UCSD-AML1 (cell line): ENCODE measurements around the gene ZNF264.
"Not testable (repeated sequence)": the region's sequence is repeated elsewhere in the genome, so short reads cannot be mapped to it uniquely, and the experiment has no call there.

Experiments
- DNase-seq: peaks from one replicate; lab custom pipeline; 2025; ENCODE audit not compliant: unreplicated experiment; lab: John Stamatoyannopoulos, UW

ZNF264 gene

GRCh38 chr19:57245066-57245465 is 53.8 kb downstream of the ZNF264 start:
- no peak for DNase-seq

GRCh38 chr19:57245959-57246358 is 54.7 kb downstream of the ZNF264 start:
- DNase-seq = no peak

GRCh38 chr19:57248646-57249045 is 57.3 kb downstream of the ZNF264 start:
- DNase-seq = no peak

- DNase-seq = no peak
Measured at GRCh38 chr19:57249329-57249728, 58.0 kb downstream of the ZNF264 start.

- DNase-seq = not testable (repeated sequence)
Measured at GRCh38 chr19:57253767-57254166, 62.5 kb downstream of the ZNF264 start.

- no peak for DNase-seq
Measured at GRCh38 chr19:57262044-57262443, 70.7 kb downstream of the ZNF264 start.

- no peak for DNase-seq
Measured at GRCh38 chr19:57263244-57263741, 72.0 kb downstream of the ZNF264 start.

- no peak for DNase-seq
Measured at GRCh38 chr19:57267291-57267690, 76.0 kb downstream of the ZNF264 start.

- no peak for DNase-seq
Measured at GRCh38 chr19:57269515-57270250, 78.4 kb downstream of the ZNF264 start.

- no peak for DNase-seq
Measured at GRCh38 chr19:57271280-57271679, 80.0 kb downstream of the ZNF264 start.
